ENCODE results near the gene CCDC9B. TPM values are rescaled to one million over a fixed set of nuclear protein-coding genes. Genes with fewer than 3 reads are reported as not detected.

CCDC9B gene
- total RNA-seq, 2 donors from 2014 or later, result 17.1 to 26.4 TPM

DNA sequence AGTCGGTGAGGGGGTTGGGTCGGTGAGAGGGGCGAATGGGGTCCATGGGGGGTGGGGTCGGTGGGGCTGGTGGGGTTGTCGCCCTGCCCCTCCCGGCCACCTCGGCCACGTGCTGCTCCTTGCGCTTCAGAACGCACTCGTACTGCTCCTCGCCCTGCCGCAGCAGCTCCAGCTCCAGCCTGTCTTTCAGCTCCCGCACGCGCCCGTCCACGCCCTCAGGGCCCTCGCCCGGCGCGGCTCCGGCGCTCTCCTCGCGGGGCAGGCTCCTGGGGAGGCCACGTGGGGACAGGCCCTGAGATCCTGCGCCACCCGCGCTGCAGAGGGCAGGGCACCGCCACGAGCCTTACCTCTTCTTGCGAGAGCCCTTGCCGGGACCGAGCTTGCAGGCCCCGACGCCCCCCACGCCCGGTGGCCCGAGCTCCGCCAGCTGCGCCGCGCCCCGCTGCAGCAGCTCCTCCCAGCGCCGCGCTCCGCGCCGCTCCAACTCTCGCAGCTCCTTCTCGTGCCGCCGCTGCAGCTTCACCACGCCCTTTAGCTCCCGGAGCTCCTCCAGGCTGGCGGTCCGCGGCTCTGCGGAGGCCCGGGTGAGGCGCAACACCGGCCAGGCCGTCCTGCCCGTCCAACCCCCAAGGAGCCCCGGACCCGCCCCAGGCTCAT, 49.7 kb downstream of the CCDC9B start:
- TF ChIP-seq CTCF (IDR thresholded peaks at IDR 0.05), result no peak
- no peak for TF ChIP-seq POLR2A (IDR thresholded peaks at IDR 0.05)
- intact Hi-C loops (cut with DNase I), result no loop called here
- Histone ChIP-seq H3K27me3 (peaks cover 0 to 8% of the 10 kb centered on the region in 2 donors), H3K4me3 (no peak overlapping the region), H3K27ac (no peak overlapping the region), H3K4me1 (peaks cover 37% of the 10 kb centered on the region), H3K9me3 (no peaks in the 10 kb centered on the region), H3K36me3 (replicated peaks in 1 of 2; ENCODE audit: insufficient read depth in 1 of 2, low read depth in 2 of 2) (no peaks in the 10 kb centered on the region)
- DNase-seq (peak; percentile 39 to 67 (median 56)), ATAC-seq (peak; percentile 64)
- WGBS, 2 donors, result 19 to 21% methylated on average over 18 to 67 of the region's 68 CpGs

GRCh38 chr15:40290545-40290917, 50.2 kb downstream of the CCDC9B start:
- no peaks in the 10 kb centered on the region for H3K36me3 ChIP-seq (replicated peaks in 1 of 2; ENCODE audit: insufficient read depth in 1 of 2, low read depth in 2 of 2)
- no peak for ATAC-seq

GRCh38 chr15:40289140-40289775, 51.5 kb downstream of the CCDC9B start:
- no peak overlapping the region for H3K27ac ChIP-seq
- peaks cover 31% of the 10 kb centered on the region for H3K4me1 ChIP-seq
- H3K36me3 ChIP-seq (replicated peaks in 1 of 2; ENCODE audit: insufficient read depth in 1 of 2, low read depth in 2 of 2), result no peaks in the 10 kb centered on the region
- TF ChIP-seq CTCF (IDR thresholded peaks at IDR 0.05), result peak in 4 of 7 experiments; percentile 26 to 49 (median 41)
- TF ChIP-seq POLR2A (IDR thresholded peaks at IDR 0.05), result no peak
- intact Hi-C loops (cut with DNase I), result no loop called here
- H3K27me3 ChIP-seq, result peaks cover 0 to 8% of the 10 kb centered on the region in 2 donors
- no peak overlapping the region for H3K4me3 ChIP-seq
- peak; percentile 78 to 93 (median 88) for DNase-seq
- WGBS, 2 donors, result 31 to 37% methylated on average over 5 to 6 of the region's 6 CpGs
- H3K9me3 ChIP-seq, result no peaks in the 10 kb centered on the region
- peak; percentile 80 for ATAC-seq

More at GRCh38 chr15:40290545-40290917, 50.2 kb downstream of the CCDC9B start:
- no peak overlapping the region for H3K4me3 ChIP-seq
- H3K4me1 ChIP-seq, result peaks cover 32% of the 10 kb centered on the region
- H3K27ac ChIP-seq, result no peak overlapping the region
- WGBS, 2 donors, result 62 to 77% methylated on average over 9 to 12 of the region's 12 CpGs
- no peaks in the 10 kb centered on the region for H3K9me3 ChIP-seq
- peaks cover 0 to 8% of the 10 kb centered on the region in 2 donors for H3K27me3 ChIP-seq
- intact Hi-C loops (cut with DNase I), result no loop called here
- no peak for DNase-seq
- TF ChIP-seq CTCF (IDR thresholded peaks at IDR 0.05), result no peak
- no peak for TF ChIP-seq POLR2A (IDR thresholded peaks at IDR 0.05)

GRCh38 chr15:40287968-40288367, 52.8 kb downstream of the CCDC9B start:
- H3K27ac ChIP-seq, result no peak overlapping the region
- no peaks in the 10 kb centered on the region for H3K9me3 ChIP-seq
- no peak overlapping the region for H3K4me3 ChIP-seq
- DNase-seq (no peak), ATAC-seq (no peak)
- peaks cover 0 to 16% of the 10 kb centered on the region in 2 donors for H3K27me3 ChIP-seq
- no peaks in the 10 kb centered on the region for H3K36me3 ChIP-seq (replicated peaks in 1 of 2; ENCODE audit: insufficient read depth in 1 of 2, low read depth in 2 of 2)
- peaks cover 35% of the 10 kb centered on the region for H3K4me1 ChIP-seq
- WGBS, 2 donors, result 84 to 93% methylated on average over 4 of the region's 4 CpGs
- intact Hi-C loops (cut with DNase I), result no loop called here
- no peak for TF ChIP-seq POLR2A (IDR thresholded peaks at IDR 0.05)
- no peak for TF ChIP-seq CTCF (IDR thresholded peaks at IDR 0.05)

Measured in body of pancreas (tissue), 4 donors.